ENCODE data around the gene SAMSN1.

GRCh38 chr21:14543983-14544382 lies 2.1 kb downstream of the SAMSN1 start:
- TF ChIP-seq CTCF (IDR thresholded peaks at IDR 0.05) = no peak
- TF ChIP-seq POLR2AphosphoS5 (IDR thresholded peaks at IDR 0.05) = no peak
